HG02943 (cell line): ENCODE measurements around the gene PDZRN4.

ENCODE experiments used
- ATAC-seq: cut with Tn5 transposase; IDR thresholded peaks from one replicate; pipeline ENCODE4 v1.9.1; 2021; ENCODE audit warnings: mild to moderate bottlenecking, low read depth, moderate library complexity; ENCODE audit not compliant: unreplicated experiment

Gene PDZRN4

GRCh38 chr12:41496009-41496408 is 307.9 kb downstream of the PDZRN4 start:
- ATAC-seq = no peak

DNA sequence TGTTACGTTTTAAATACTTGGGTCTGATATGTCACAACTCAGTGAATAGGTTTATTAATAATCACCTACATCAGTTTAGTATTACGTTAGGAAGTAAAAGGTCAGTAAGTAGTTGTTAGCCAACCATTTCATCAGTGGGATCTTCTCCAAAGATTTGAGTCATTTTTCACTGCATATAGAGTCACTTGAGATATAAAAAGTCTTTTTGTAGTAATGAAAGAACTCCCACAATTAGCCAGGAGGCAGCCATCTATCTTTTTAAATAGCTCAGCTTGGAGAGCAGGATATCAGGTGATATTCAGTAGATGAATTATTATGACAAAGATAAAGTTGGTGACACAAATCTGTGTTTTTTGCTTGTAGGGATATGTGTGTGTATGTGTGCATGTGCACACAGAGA is 309.3 kb downstream of the PDZRN4 start:
- ATAC-seq = no peak

- no peak for ATAC-seq
Observed at GRCh38 chr12:41504976-41505375, 316.9 kb downstream of the PDZRN4 start.

GRCh38 chr12:41507286-41507685 is 319.2 kb downstream of the PDZRN4 start:
- ATAC-seq = no peak

DNA sequence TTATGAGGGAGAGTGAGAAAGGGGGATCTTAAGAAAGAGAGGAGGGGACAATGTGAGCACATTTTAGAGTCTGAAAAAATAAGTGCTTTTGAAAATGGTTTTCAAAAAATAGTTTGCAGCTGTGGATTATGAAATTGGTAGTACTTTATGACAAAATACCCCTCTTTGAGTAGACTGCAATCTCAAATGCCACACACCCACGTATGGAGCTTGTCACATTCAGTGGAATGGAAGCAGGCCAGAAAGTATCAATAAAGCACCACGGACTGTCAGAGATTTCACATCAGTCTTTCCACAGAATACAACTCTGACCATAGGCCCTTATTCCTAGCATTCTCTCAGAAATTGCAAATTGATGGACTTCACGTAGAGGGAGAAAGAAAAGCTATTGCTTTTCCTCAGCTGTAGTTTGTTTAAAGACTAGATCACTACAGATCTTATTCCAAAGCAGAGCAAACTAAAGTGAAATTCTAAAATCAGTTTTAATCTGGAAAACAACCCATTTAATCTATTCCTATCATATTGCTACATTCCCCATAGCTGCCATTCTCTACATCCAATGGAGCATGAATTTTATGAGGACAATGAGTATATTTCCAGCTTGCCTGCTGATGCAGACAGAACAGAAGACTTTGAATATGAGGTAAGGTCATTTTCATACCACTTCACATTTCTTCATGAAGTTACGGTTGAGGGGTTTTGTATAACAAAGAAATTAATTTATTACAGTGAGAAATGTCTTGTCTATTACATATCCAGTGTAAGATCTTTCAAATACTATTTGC is 321.3 kb downstream of the PDZRN4 start:
- no peak for ATAC-seq

- no peak for ATAC-seq
Observed at GRCh38 chr12:41510470-41510869, 322.4 kb downstream of the PDZRN4 start.

GRCh38 chr12:41511247-41511646 is 323.1 kb downstream of the PDZRN4 start:
- ATAC-seq = no peak

GRCh38 chr12:41512497-41512896 is 324.4 kb downstream of the PDZRN4 start:
- no peak for ATAC-seq

- no peak for ATAC-seq
Observed at GRCh38 chr12:41514021-41514777, 326.1 kb downstream of the PDZRN4 start.

DNA sequence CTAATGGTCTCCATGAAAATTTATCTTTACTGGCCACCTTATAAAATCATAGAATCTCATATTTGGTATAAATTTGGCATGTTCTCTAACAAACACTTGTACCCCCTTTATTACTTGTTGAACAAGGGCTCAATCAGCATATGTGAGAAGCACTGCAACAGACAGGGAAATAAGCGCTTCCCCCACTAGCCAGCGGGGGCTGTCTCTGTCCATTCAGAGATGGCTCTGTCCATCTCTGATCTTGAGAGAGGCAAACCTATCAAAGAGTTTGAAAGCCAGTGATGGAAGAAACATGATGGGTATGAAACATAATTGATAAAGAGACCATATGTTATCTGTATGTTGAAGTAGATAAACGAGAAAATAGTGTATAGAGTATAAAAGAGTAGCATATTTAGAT is 326.8 kb downstream of the PDZRN4 start:
- ATAC-seq = no peak

- no peak for ATAC-seq
Observed at GRCh38 chr12:41515953-41516352, 327.8 kb downstream of the PDZRN4 start.

DNA sequence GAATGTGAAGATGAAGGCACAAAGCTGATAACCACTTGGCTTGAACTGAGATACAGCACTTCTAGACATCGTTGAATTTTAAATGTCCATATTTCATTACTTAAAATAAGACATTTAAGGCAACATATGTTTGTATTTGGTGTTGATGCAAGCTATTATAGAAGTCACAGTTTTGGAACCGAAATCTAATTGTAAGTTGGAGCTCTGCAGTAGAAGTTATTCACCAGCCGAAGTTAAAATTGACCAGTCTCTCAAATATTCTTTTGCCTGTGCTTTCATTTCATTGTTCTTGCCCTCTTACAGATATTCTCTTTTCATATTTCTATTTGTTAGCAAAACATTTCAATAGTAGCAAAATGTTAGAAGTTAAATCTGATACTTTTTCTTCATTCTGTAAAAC is 332.7 kb downstream of the PDZRN4 start:
- ATAC-seq = no peak

DNA sequence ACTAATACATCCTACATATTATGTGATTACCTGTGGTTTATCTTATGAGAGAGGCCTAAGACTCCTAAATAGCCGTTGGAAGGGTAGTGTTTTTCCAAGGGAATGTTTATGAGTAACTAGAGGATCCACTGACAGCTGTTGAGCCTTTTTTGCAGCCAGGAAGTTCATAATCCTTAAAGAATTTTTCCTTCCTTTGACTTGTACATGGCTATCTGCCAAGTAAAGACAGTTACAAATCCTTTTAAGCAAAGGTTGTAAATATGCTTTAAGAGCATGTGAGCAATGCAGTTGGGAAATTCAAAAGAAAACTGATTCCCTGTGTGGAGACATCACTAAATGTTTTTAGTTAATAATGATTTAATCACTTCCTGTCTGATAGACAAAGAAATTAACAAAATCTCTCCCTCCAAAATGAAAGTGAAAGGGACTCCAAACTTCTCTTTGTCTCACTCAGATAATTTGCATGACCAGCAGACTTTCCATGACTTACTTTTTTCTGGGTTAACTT is 333.8 kb downstream of the PDZRN4 start:
- no peak for ATAC-seq

DNA sequence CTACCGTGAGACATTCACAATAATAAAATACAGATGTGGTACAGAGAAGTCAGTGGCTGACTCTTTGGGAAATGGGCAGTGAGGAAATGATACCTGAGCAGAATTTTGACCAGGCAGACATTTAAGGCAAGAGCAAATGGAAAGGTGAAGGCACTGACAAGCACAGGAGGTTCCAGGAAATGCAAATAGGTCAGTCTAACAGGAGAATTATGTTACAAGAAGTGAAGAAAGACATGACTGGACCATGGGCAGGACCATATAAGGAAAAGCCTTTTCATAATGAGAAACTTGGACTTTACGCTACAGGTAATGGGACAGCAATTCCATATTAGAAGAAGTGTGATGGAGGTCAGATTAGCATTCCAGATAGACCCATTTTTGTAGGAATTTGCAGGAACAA is 338.9 kb downstream of the PDZRN4 start:
- ATAC-seq = no peak

GRCh38 chr12:41527534-41528116 is 339.5 kb downstream of the PDZRN4 start:
- ATAC-seq = no peak

GRCh38 chr12:41528874-41529273 is 340.8 kb downstream of the PDZRN4 start:
- no peak for ATAC-seq

- no peak for ATAC-seq
Observed at GRCh38 chr12:41530441-41530840, 342.3 kb downstream of the PDZRN4 start.

GRCh38 chr12:41531147-41531829 is 343.2 kb downstream of the PDZRN4 start:
- ATAC-seq = no peak

DNA sequence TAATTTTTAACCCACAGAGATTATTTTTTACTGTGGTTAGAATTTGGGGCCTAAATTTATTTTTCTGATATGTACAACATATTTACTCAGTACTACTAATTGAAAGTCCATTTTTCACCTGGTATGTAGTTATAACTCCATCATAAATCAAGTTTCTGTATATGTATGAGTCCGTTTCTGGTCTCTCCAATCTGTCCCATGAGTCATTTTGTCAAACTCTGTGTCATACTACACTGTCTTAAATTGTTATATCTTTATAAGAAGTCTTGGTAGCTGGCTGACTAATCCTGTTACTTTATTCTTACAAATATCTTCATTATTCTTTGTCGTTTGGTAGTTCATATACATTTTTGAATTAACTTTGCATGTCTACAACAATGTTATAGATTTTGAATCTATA is 344.0 kb downstream of the PDZRN4 start:
- no peak for ATAC-seq

DNA sequence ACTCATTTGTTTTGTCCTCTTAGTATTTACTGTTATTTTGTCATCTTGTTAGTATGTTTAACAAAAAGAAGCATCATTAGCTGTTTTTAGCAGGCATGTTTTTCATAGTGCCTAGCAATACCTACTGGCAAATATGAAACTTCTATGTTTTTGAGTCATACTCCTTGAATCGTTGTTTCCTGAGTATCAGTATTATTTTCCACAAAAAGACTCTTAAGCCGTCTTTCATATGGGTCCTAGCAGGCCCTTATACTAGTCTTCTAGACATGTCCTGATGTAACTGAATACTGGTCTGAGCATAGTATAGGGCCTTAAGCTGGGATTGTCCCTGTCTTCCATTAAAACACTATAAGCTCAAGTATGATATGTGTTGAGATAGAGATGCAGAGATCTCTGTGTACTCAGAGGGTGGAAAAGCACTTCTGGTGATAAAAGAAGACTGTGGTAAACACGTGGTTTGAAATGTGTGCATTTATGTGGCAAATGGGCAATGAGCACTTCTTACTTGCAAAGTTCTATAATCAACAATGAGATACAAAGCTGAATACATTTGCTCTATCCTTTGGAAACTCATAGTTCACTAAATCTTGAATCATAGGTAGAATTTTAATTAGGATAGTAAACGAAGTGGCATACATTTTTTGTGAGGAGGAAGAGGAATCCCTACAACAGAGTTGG is 348.8 kb downstream of the PDZRN4 start:
- ATAC-seq = no peak
